GM12878 (cell line): Measurements from ENCODE around the gene ZNF780A. TPM values are rescaled to one million over a fixed set of nuclear protein-coding genes. Genes with fewer than 3 reads are reported as not detected.

Source experiments
- ATAC-seq: fragments of 200-7000 bp; cut with Tn5 transposase; 3 replicates; pipeline ENCODE4 v1.9.1; 2020; ENCODE audit warnings: mild to moderate bottlenecking, moderate library complexity
- BruUV-seq: library from RNA; stranded (reverse); fragments of 400-500 nt; replicated peaks from 2 replicates; lab custom pipeline; 2021; lab: Mats Ljungman, UMichigan
- CTCF ChIA-PET: fragments of 300-600 bp; sonication (Branson Sonifier 250); formaldehyde crosslinking; extraction: SDS; loops from one replicate; lab custom pipeline; 2021; ENCODE audit warnings: inconsistent platforms; lab: Yijun Ruan, JAX
- POLR2A ChIA-PET: fragments of 350-600 bp; formaldehyde crosslinking; extraction: SDS; loops from one replicate; lab custom pipeline; 2021; ENCODE audit warnings: inconsistent platforms; lab: Charles Lee
- RAD21 ChIA-PET: fragments of 300-600 bp; sonication (Branson Sonifier 250); formaldehyde crosslinking; loops from one replicate; lab custom pipeline; 2023; ENCODE audit warnings: antibody characterized with exemption; ENCODE audit not compliant: unreplicated experiment; lab: Charles Lee
- SMC1A ChIA-PET: fragments of 300-600 bp; sonication (Branson Sonifier 250); formaldehyde crosslinking; loops from one replicate; lab custom pipeline; 2023; ENCODE audit not compliant: unreplicated experiment, uncharacterized antibody; lab: Charles Lee
- DNase-seq: peaks from one replicate; pipeline ENCODE4 v3.0.0-alpha.2; 2011; ENCODE audit warnings: low read depth, low spot score
- FAIRE-seq: peaks from 3 replicates; lab custom pipeline; 2011; peaks lifted over from hg19 to GRCh38; lab: Jason Lieb, UNC
- H2AFZ ChIP-seq: 2 replicates; pipeline ENCODE4 v1.6.0; 2011; ENCODE audit warnings: low read depth, low read length, control low read depth; ENCODE audit not compliant: control insufficient read depth
- H3K27ac ChIP-seq: 2 replicates; pipeline ENCODE4 v1.5.1; 2011; ENCODE audit warnings: control low read depth; ENCODE audit not compliant: control insufficient read depth, insufficient read depth
- H3K27me3 ChIP-seq, 2 experiments: replicated peaks in 1 of 2; 2 replicates each; pipeline versions ENCODE4 v1.6.0 to v1.6.1; 2011; ENCODE audit warnings: low read length in 1 of 2; ENCODE audit not compliant: control insufficient read depth in 2 of 2, insufficient read depth in 2 of 2
- H3K36me3 ChIP-seq, 2 experiments: 2 replicates each; pipeline ENCODE4 v1.5.1; 2011; ENCODE audit warnings: low read length in 1 of 2; ENCODE audit not compliant: control insufficient read depth in 2 of 2, insufficient read depth in 2 of 2
- H3K4me1 ChIP-seq: 2 replicates; pipeline ENCODE4 v1.6.1; 2011; ENCODE audit warnings: mild to moderate bottlenecking, low read length, moderate library complexity, mixed read lengths; ENCODE audit not compliant: control insufficient read depth, insufficient read depth
- H3K4me2 ChIP-seq: 2 replicates; pipeline ENCODE4 v1.6.0; 2011; ENCODE audit warnings: control low read depth; ENCODE audit not compliant: control insufficient read depth, insufficient read depth
- H3K4me3 ChIP-seq: fragments of 200-600 bp; sonication (generic); 2 replicates; pipeline ENCODE4 v1.5.1; 2016
- H3K79me2 ChIP-seq: 2 replicates; pipeline ENCODE4 v1.6.0; 2011; ENCODE audit warnings: low read length; ENCODE audit not compliant: control insufficient read depth, insufficient read depth
- H3K9ac ChIP-seq: 2 replicates; pipeline ENCODE4 v1.8.0; 2011; ENCODE audit warnings: low read length, control low read depth, mixed read lengths; ENCODE audit not compliant: control insufficient read depth, insufficient read depth
- H3K9me3 ChIP-seq: replicated peaks from 3 replicates; pipeline ENCODE4 v1.5.1; 2011; ENCODE audit warnings: mild to moderate bottlenecking, low read length; ENCODE audit not compliant: control insufficient read depth, insufficient read depth
- H4K20me1 ChIP-seq: 2 replicates; pipeline ENCODE4 v1.6.0; 2011; ENCODE audit not compliant: control insufficient read depth, insufficient read depth
- ATF7 ChIP-seq: fragments of 450-650 bp; IDR thresholded peaks from 2 replicates; pipeline ENCODE4 v1.6.1; 2016; ENCODE audit warnings: low read depth, mild to moderate bottlenecking
- CEBPZ ChIP-seq: fragments of 150-350 bp; IDR thresholded peaks from 2 replicates; pipeline ENCODE4 v1.6.1; 2016; ENCODE audit warnings: low read depth, low read length
- CUX1 ChIP-seq: IDR thresholded peaks from 2 replicates; pipeline ENCODE4 v1.6.1; 2012; ENCODE audit warnings: improper control_type of control experiment, low read depth, low read length; ENCODE audit not compliant: insufficient replicate concordance
- HDAC6 ChIP-seq: fragments of 200-600 bp; sonication (generic); IDR thresholded peaks from one replicate; pipeline ENCODE4 v1.8.0; 2017; ENCODE audit warnings: antibody characterized with exemption; ENCODE audit not compliant: unreplicated experiment
- JUND ChIP-seq: IDR thresholded peaks from 2 replicates; pipeline ENCODE4 v1.6.1; 2012; ENCODE audit warnings: low read depth, mild to moderate bottlenecking, low read length, improper control_type of control experiment, moderate library complexity
- KDM1A ChIP-seq: fragments of 200-600 bp; sonication (generic); IDR thresholded peaks from 2 replicates; pipeline ENCODE4 v1.6.1; 2016; ENCODE audit warnings: borderline replicate concordance
- MLLT1 ChIP-seq: fragments of 450-650 bp; IDR thresholded peaks from 2 replicates; pipeline ENCODE4 v1.6.1; 2016; ENCODE audit warnings: mild to moderate bottlenecking
- NFYA ChIP-seq: IDR thresholded peaks from 2 replicates; pipeline ENCODE4 v1.6.1; 2011; ENCODE audit warnings: low read depth, mild to moderate bottlenecking, low read length, improper control_type of control experiment, borderline replicate concordance
- PAX8 ChIP-seq: fragments of 450-650 bp; IDR thresholded peaks from 2 replicates; pipeline ENCODE4 v1.6.1; 2017; ENCODE audit warnings: mild to moderate bottlenecking, moderate library complexity
- POLR2A ChIP-seq: IDR thresholded peaks from 2 replicates; pipeline ENCODE4 v1.6.1; 2011; ENCODE audit warnings: low read depth, mild to moderate bottlenecking, low read length
- SIN3A ChIP-seq: IDR thresholded peaks from 2 replicates; pipeline ENCODE4 v1.6.1; 2012; ENCODE audit warnings: low read depth, low read length, improper control_type of control experiment
- STAT1 ChIP-seq: fragments of 450-650 bp; conservative IDR thresholded peaks from 2 replicates; pipeline ENCODE4 v1.6.1; 2014; ENCODE audit warnings: antibody characterized with exemption, mild to moderate bottlenecking
- STAT3 ChIP-seq: IDR thresholded peaks from 2 replicates; pipeline ENCODE4 v1.6.1; 2011; ENCODE audit warnings: low read depth, low read length, improper control_type of control experiment
- WGBS: methylation state at CpG from one replicate; pipeline ENCODE4 v1.1.6; 2016; ENCODE audit warnings: low lambda C conversion rate; ENCODE audit not compliant: insufficient replicate concordance, insufficient coverage; ENCODE audit errors: missing lambda C conversion rate; 5-methylcytosine and 5-hydroxymethylcytosine counted together
- in situ Hi-C: fragments of 300-500 bp; cut with MboI; formaldehyde crosslinking; loops from 9 replicates; pipeline ENCODE4 v1.14.3; 2018; ENCODE audit warnings: mixed read lengths
- intact Hi-C: fragments of 100-400 bp; cut with micrococcal nuclease; formaldehyde crosslinking; loops from one replicate; pipeline ENCODE4 v1.14.2; 2022; ENCODE audit not compliant: unreplicated experiment
- polyA plus RNA-seq, 11 experiments: library from polyadenylated mRNA; depleted of rRNA in 4 of 11; unstranded in 6 of 11; stranded (reverse) in 5 of 11; fragments of >200 nt; fragmentation: Nextera tagmentation in 4 of 11; fragmentation: Illumina TruSeq in 1 of 11; extraction: Ambion mirVana in 4 of 11; extraction: Trizol in 1 of 11; gene quantifications; 1 replicate in 1 of 11; 2 replicates in 10 of 11; pipeline versions ENCODE4 v1.2.1 to v1.2.3, GENCODE V29; 2011 to 2016; ENCODE audit warnings: inconsistent platforms in 2 of 11, missing spikeins in 2 of 11, low read depth in 1 of 11
- total RNA-seq, 4 experiments: library from RNA; depleted of rRNA in 3 of 4; stranded (reverse); fragments of >200 nt in 3 of 4; fragmentation: Illumina TruSeq in 1 of 4; extraction: Trizol in 1 of 4; gene quantifications; 2 replicates each; pipeline versions ENCODE4 v1.2.1 to v1.2.3, GENCODE V29; 2013 to 2021

The ZNF780A gene
- total and polyA plus RNA-seq, 10 of the 15 experiments (the other 5 are each of a cell fraction or from before 2014, with no cell fraction given) = 10.9 to 27.6 (median 17.6) TPM

- TF ChIP-seq JUND (no peak), NFYA (no peak), STAT3 (no peak), STAT1 (no peak), ATF7 (no peak), HDAC6 (no peak), POLR2A (no peak), MLLT1 (no peak)
- TF ChIP-seq, all 136 proteins: peak for 0
Observed at GRCh38 chr19:40088299-40089047, 2.3 kb downstream of the ZNF780A start (continued).

- BruUV-seq = no TSS peak
- in situ Hi-C loops = no loop called here
- FAIRE-seq = no peak
- no peak for TF ChIP-seq CUX1
- no peak for TF ChIP-seq KDM1A
- TF ChIP-seq CEBPZ = no peak
- no peak for TF ChIP-seq SIN3A
- no peak for TF ChIP-seq PAX8
Observed at GRCh38 chr19:40084948-40085347, 5.8 kb downstream of the ZNF780A start.

More at GRCh38 chr19:40084948-40085347, 5.8 kb downstream of the ZNF780A start:
- intact Hi-C loops = no loop called here
- no peaks in the 10 kb centered on the region for H4K20me1 ChIP-seq
- peaks cover 1 to 17% of the 10 kb centered on the region in 2 experiments; a peak in 3 of 4 replicates for H3K36me3 ChIP-seq
- SMC1A ChIA-PET = interaction anchor here (0.6 to 1.3 kb wide), 2 partner anchors 29 to 275 kb away, joined by 3 read pairs; partner anchors contain the start of gene ZNF780B
- peaks cover 18% of the 10 kb centered on the region for H3K79me2 ChIP-seq
- CTCF ChIA-PET = interaction anchor here (1.1 kb wide), 1 partner anchor 8 kb away, joined by 3 read pairs; no protein-coding TSS in a partner anchor
- H3K9ac ChIP-seq = no peak overlapping the region
- no peak overlapping the region for H3K4me2 ChIP-seq
- peaks cover 6% of the 10 kb centered on the region; the same call in 2 of the 3 replicates for H3K9me3 ChIP-seq
- POLR2A ChIA-PET = interaction anchor here (0.7 kb wide), 1 partner anchor 138 kb away, joined by 4 read pairs; no protein-coding TSS in a partner anchor
- no peak overlapping the region for H2AFZ ChIP-seq
- WGBS = 98% methylated on average over 4 of the region's 4 CpGs
- RAD21 ChIA-PET = no interaction called here
- H3K4me1 ChIP-seq = no peaks in the 10 kb centered on the region; the same call in 1 of the 2 replicates
- H3K27me3 ChIP-seq = no peaks in the 10 kb centered on the region
- no peak overlapping the region for H3K27ac ChIP-seq
- DNase-seq (no peak), ATAC-seq (no peak)
- H3K4me3 ChIP-seq = no peak overlapping the region
